Ovary (tissue), 9 donors: ENCODE results near the gene MRPL17. TPM values are rescaled to one million over a fixed set of nuclear protein-coding genes. Genes with fewer than 3 reads are reported as not detected.
"Not testable (repeated sequence)": the region's sequence is repeated elsewhere in the genome, so short reads cannot be mapped to it uniquely, and the experiment has no call there.

Source experiments
- DNase-seq, 5 donors: peaks; one replicate each; pipeline ENCODE4 v3.0.0-alpha.2; 2019 to 2020
- H3K27ac ChIP-seq, 2 donors: fragments of 200-600 bp; one replicate each; pipeline versions ENCODE4 v1.5.1 to v1.8.0; 2019 to 2022
- H3K27me3 ChIP-seq: fragments of 200-600 bp; one replicate; pipeline ENCODE4 v1.8.0; 2022
- H3K36me3 ChIP-seq: fragments of 200-600 bp; sonication (generic); one replicate; pipeline ENCODE4 v1.5.1; 2019
- H3K4me1 ChIP-seq: one replicate; pipeline ENCODE4 v1.8.1; 2013; ENCODE audit warnings: mild to moderate bottlenecking, moderate library complexity; ENCODE audit not compliant: insufficient read depth
- H3K4me3 ChIP-seq: fragments of 200-600 bp; sonication (generic); one replicate; pipeline ENCODE4 v1.5.1; 2017
- H3K9me3 ChIP-seq, 2 donors: fragments of 200-600 bp in 1 of 2; sonication (generic) in 1 of 2; one replicate each; pipeline versions ENCODE4 v1.5.1 to v1.8.1; 2013 to 2019; ENCODE audit warnings: mild to moderate bottlenecking in 1 of 2, moderate library complexity in 1 of 2
- EP300 ChIP-seq: sonication (generic); formaldehyde crosslinking; IDR thresholded peaks from one replicate; pipeline ENCODE4 v1.6.1; 2017; ENCODE audit warnings: antibody characterized with exemption
- POLR2A ChIP-seq: fragments of 450-650 bp; IDR thresholded peaks from one replicate; pipeline ENCODE4 v1.6.1; 2017; ENCODE audit warnings: antibody characterized with exemption, mild to moderate bottlenecking, moderate library complexity
- WGBS, 3 donors: extraction: QIAGEN DNeasy Blood & Tissue Kit in 1 of 3; methylation state at CpG; one replicate each; pipeline versions ENCODE4 v1.1.5 to v1.1.7; 2013 to 2017; 5-methylcytosine and 5-hydroxymethylcytosine counted together
- intact Hi-C, 4 donors: fragments of 100-400 bp; cut with DNase I; formaldehyde crosslinking; loops; one replicate each; pipeline versions ENCODE4 v1.11.0 to v1.15.1; 2022 to 2023
- polyA plus RNA-seq, 2 donors: library from polyadenylated mRNA; stranded (reverse); fragments of 200-250 nt in 1 of 2; fragments of 350-450 nt in 1 of 2; fragmentation: Illumina TruSeq in 1 of 2; extraction: RNeasy Lipid Tissue Mini Kit (QIAGEN cat#74804) in 1 of 2; gene quantifications; one replicate each; pipeline ENCODE4 v1.2.3, GENCODE V29; 2013 to 2014
- total RNA-seq, 7 donors: library from RNA; depleted of rRNA in 2 of 7; stranded (reverse); fragments of >200 nt in 2 of 7; fragmentation: NEBNext Ultra II Directional in 3 of 7; extraction: Animal tissue kit (Norgen Biotek cat#: 25700) in 3 of 7; gene quantifications; one replicate each; pipeline versions ENCODE4 v1.1.0 to v1.2.4, GENCODE V29; 2016 to 2023
- TF ChIP-seq, protein P1 (sequence below), 3 donors: fragments of 450-650 bp in 2 of 3; fragments of 200-600 bp in 1 of 3; IDR thresholded peaks; one replicate each; pipeline versions ENCODE4 v1.5.1 to v1.8.0; 2016 to 2022; ENCODE audit warnings: antibody characterized with exemption in 3 of 3, mild to moderate bottlenecking in 1 of 3
- donor health status: DM: no; HTN: no; CAD: no; lungs with moderate emphysema.
- donor health status: DM: no; HTN: no; CAD: no.
- donor health status: Bipolar disorder and iron deficiency.
- donor health status: DM: yes; HTN: yes; CAD: no.
- donor health status: DM: no; HTN: no; CAD: no.
- donor health status: DM: yes; HTN: yes; CAD: no.

The MRPL17 gene
- total and polyA plus RNA-seq, 9 donors = 23.0 to 37.9 (median 30.1) TPM

DNA sequence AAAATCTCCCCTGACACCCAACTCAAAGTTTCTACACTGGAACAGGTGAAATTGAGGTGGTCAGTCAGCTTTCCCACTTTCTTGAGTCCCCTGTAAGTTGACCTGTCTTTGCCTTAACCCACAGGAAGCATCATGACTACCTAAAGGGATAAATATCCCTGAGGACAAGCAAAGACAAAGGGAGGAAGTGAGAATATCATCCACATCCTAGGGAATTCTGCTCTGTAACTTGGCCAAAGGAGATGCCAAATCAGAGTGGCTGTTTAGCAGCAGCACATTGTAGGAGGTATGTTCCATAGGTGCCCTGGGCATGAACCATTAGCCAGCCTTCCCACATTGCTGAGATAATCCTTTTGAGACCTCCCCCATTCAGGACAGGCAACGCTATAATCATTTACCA is 40.9 kb upstream of the MRPL17 start:
- 74 to 95% (median 75%) methylated on average over 1 of the region's 1 CpG for WGBS, 3 donors
- no peak for DNase-seq
- TF ChIP-seq, protein P1, sequence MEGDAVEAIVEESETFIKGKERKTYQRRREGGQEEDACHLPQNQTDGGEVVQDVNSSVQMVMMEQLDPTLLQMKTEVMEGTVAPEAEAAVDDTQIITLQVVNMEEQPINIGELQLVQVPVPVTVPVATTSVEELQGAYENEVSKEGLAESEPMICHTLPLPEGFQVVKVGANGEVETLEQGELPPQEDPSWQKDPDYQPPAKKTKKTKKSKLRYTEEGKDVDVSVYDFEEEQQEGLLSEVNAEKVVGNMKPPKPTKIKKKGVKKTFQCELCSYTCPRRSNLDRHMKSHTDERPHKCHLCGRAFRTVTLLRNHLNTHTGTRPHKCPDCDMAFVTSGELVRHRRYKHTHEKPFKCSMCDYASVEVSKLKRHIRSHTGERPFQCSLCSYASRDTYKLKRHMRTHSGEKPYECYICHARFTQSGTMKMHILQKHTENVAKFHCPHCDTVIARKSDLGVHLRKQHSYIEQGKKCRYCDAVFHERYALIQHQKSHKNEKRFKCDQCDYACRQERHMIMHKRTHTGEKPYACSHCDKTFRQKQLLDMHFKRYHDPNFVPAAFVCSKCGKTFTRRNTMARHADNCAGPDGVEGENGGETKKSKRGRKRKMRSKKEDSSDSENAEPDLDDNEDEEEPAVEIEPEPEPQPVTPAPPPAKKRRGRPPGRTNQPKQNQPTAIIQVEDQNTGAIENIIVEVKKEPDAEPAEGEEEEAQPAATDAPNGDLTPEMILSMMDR (IDR thresholded peaks at IDR 0.05) = no peak
- no peak for TF ChIP-seq EP300
- no peak for TF ChIP-seq POLR2A

DNA sequence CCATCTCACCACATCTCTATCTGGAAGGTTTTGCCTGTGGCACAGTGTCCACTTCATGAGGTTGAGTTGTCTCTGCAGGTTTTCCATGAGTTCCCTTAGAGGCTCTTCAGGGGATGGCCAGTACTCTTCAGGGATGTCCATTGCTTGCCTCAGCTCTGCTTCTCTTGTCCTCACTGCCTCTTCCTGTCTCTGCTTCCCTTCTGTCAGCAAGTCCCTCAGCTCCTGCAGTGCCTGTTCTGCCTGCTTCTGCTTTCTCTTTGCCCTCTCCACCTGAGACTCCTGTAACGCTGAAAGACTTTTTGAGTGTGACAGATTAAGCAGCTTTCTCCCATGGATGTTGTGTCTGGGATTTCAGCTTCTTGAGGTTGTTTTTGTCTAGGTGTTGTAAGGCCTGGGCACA is 38.2 kb upstream of the MRPL17 start:
- Histone ChIP-seq H3K9me3 (no peaks in the 10 kb centered on the region), H3K4me1 (no peaks in the 10 kb centered on the region), H3K4me3 (no peak overlapping the region), H3K36me3 (no peaks in the 10 kb centered on the region), H3K27ac (no peak overlapping the region), H3K27me3 (no peaks in the 10 kb centered on the region)
- 84 to 92% (median 90%) methylated on average over 1 of the region's 1 CpG for WGBS, 3 donors
- intact Hi-C loops = no loop called here
- no peak for DNase-seq
- TF ChIP-seq, protein P1 (IDR thresholded peaks at IDR 0.05) = no peak
- no peak for TF ChIP-seq EP300
- no peak for TF ChIP-seq POLR2A

More for the DNA sequence above, 40.9 kb upstream of the MRPL17 start:
- intact Hi-C loops = no loop called here
- H3K9me3 ChIP-seq = no peaks in the 10 kb centered on the region
- H3K4me3 ChIP-seq = no peak overlapping the region
- H3K36me3 ChIP-seq = no peaks in the 10 kb centered on the region
- H3K27ac ChIP-seq = no peak overlapping the region
- no peaks in the 10 kb centered on the region for H3K27me3 ChIP-seq
- no peaks in the 10 kb centered on the region for H3K4me1 ChIP-seq

DNA sequence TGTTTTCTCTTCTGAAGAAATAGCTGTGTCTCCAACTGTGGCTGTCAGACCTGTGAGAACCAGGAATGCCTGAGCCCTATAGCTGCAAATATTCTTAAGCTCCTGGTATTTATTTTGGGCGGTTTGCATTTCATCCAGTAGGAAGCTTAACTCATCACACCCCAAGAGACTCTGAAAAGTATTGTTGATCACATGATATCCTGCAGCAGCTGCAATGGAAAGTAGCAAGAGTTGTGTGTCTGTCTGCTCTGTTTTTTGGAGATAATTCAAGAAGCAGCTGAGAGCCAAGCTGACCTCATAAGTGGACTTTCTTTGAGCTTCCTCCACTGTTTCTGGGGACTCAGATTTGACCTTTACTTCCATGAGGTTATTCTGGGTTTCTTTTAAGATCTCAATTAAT is 36.4 kb upstream of the MRPL17 start:
- WGBS, 3 donors = 30 to 53% (median 44%) methylated on average over 1 of the region's 1 CpG
- no peak overlapping the region for H3K4me3 ChIP-seq
- H3K27ac ChIP-seq = no peak overlapping the region
- DNase-seq = no peak
- intact Hi-C loops = no loop called here
- H3K4me1 ChIP-seq = no peaks in the 10 kb centered on the region
- no peak for TF ChIP-seq POLR2A
- no peaks in the 10 kb centered on the region for H3K27me3 ChIP-seq
- no peaks in the 10 kb centered on the region for H3K9me3 ChIP-seq
- H3K36me3 ChIP-seq = no peaks in the 10 kb centered on the region

DNA sequence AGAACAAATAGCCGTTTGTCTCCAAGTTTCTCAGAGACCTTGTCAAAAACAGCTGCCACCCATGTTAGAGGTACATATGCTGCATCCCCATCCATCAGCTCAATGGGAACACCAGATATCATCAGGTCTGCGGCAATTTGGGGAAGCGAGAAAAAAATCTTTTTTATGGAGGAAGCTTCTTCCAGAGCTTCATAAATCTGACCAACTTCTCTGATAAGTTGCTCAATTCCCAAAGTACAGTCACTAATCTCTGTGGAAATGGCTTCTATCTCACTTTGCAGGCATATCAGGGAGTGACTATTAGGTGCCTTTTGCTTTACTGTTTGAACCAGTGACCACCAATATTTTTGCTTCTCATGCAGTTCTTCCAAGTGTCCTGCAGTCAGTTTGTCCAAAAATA is 34.3 kb upstream of the MRPL17 start:
- Histone ChIP-seq H3K36me3 (no peaks in the 10 kb centered on the region), H3K9me3 (no peaks in the 10 kb centered on the region), H3K4me3 (no peak overlapping the region), H3K27me3 (no peaks in the 10 kb centered on the region), H3K27ac (no peak overlapping the region), H3K4me1 (peaks cover 1% of the 10 kb centered on the region)
- WGBS, 3 donors = 91 to 95% (median 94%) methylated on average over 3 of the region's 3 CpGs
- no peak for DNase-seq
- TF ChIP-seq POLR2A (no peak), EP300 (no peak)
- TF ChIP-seq, protein P1 (IDR thresholded peaks at IDR 0.05) = no peak
- intact Hi-C loops = no loop called here

DNA sequence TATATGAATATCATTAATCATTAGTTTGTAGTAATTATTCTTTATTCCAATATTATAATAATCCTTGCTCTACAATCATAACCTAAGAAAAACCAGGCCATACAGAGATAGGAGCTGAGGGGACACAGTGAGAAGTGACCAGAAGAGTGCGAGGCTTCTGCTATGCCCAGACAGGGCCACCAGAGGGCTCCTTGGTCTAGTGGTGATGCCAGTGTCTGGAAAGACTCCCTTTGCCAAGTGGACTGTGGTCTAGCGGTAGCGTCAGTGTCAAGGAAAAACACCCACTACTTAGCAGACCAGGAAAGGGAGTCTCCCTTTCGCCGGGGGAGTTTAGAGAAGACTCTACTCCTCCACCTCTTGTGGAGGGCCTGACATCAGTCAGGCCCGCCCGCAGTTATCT is 28.4 kb upstream of the MRPL17 start:
- H3K36me3 ChIP-seq, H3K9me3 ChIP-seq, H3K27me3 ChIP-seq, intact Hi-C loops, H3K4me1 ChIP-seq, H3K4me3 ChIP-seq, DNase-seq, H3K27ac ChIP-seq: not testable (repeated sequence)
- WGBS, 3 donors = 87 to 90% (median 88%) methylated on average over 7 of the region's 7 CpGs

DNA sequence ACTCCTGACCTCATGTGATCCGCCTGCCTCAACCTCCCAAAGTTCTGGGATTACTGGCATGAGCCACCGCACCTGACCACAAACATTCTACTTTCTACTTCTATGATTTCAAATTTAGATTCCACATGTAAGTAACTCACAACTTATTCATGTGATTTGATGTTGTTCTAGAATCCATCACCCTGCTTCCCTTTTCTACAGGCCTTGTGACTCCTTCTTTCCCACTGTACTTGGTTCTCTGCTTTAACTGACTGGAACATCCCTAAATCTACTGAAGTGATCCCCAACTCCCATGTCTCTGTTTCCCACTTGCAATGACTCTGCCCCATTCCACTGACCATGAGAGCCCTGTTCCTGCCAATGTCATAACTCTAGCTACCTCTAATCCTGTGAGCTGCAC is 25.7 kb upstream of the MRPL17 start:
- WGBS, 3 donors = 90 to 95% (median 93%) methylated on average over 2 of the region's 2 CpGs
- intact Hi-C loops = loop anchor here in 3 of 4 donors (5.0 to 10.0 kb wide), 3 partner anchors 174 to 324 kb away; no protein-coding TSS in a partner anchor

More for the DNA sequence above, 25.7 kb upstream of the MRPL17 start:
- Histone ChIP-seq H3K9me3 (no peaks in the 10 kb centered on the region), H3K4me3 (no peak overlapping the region), H3K4me1 (peaks cover 1% of the 10 kb centered on the region), H3K36me3 (no peaks in the 10 kb centered on the region), H3K27me3 (no peaks in the 10 kb centered on the region), H3K27ac (no peak overlapping the region)
- TF ChIP-seq POLR2A = no peak
- TF ChIP-seq EP300 = no peak
- TF ChIP-seq, protein P1 (IDR thresholded peaks at IDR 0.05) = no peak
- no peak for DNase-seq
